Left forelimb (tissue), 1 donor: ENCODE measurements around the gene CLEC4M.
"Not testable (repeated sequence)": the region's sequence is repeated elsewhere in the genome, so short reads cannot be mapped to it uniquely, and the experiment has no call there.

Source experiments
- DNase-seq: peaks from one replicate; pipeline ENCODE4 v3.0.0-alpha.2; 2018; ENCODE audit warnings: low spot score

Gene CLEC4M

GRCh38 chr19:7773841-7774240 is 10.8 kb downstream of the CLEC4M start:
- DNase-seq = no peak

- DNase-seq = no peak
Measured at GRCh38 chr19:7775761-7776160, 12.7 kb downstream of the CLEC4M start.

- DNase-seq = no peak
Measured at GRCh38 chr19:7778081-7778480, 15.0 kb downstream of the CLEC4M start.

GRCh38 chr19:7779631-7780486 is 16.8 kb downstream of the CLEC4M start:
- DNase-seq = no peak

GRCh38 chr19:7781157-7781556 is 18.1 kb downstream of the CLEC4M start:
- DNase-seq = no peak

- DNase-seq = no peak
Measured at GRCh38 chr19:7783991-7784423, 21.0 kb downstream of the CLEC4M start.

- no peak for DNase-seq
Measured at GRCh38 chr19:7784856-7785255, 21.8 kb downstream of the CLEC4M start.

GRCh38 chr19:7787141-7787540 is 24.1 kb downstream of the CLEC4M start:
- no peak for DNase-seq

GRCh38 chr19:7787602-7788177 is 24.6 kb downstream of the CLEC4M start:
- DNase-seq = no peak

- DNase-seq = no peak
Measured at GRCh38 chr19:7788178-7788932, 25.3 kb downstream of the CLEC4M start.

GRCh38 chr19:7788933-7789323 is 25.9 kb downstream of the CLEC4M start:
- no peak for DNase-seq

- DNase-seq = no peak
Measured at GRCh38 chr19:7789447-7789846, 26.4 kb downstream of the CLEC4M start.

GRCh38 chr19:7790416-7790815 is 27.4 kb downstream of the CLEC4M start:
- no peak for DNase-seq

- no peak for DNase-seq
Measured at GRCh38 chr19:7792281-7792680, 29.2 kb downstream of the CLEC4M start.

- DNase-seq = not testable (repeated sequence)
Measured at GRCh38 chr19:7792701-7793100, 29.7 kb downstream of the CLEC4M start.

GRCh38 chr19:7793493-7793892 is 30.4 kb downstream of the CLEC4M start:
- no peak for DNase-seq

- no peak for DNase-seq
Measured at GRCh38 chr19:7795555-7796161, 32.6 kb downstream of the CLEC4M start.

GRCh38 chr19:7799640-7800355 is 36.8 kb downstream of the CLEC4M start:
- DNase-seq = no peak

GRCh38 chr19:7801020-7801570 is 38.1 kb downstream of the CLEC4M start:
- DNase-seq = no peak

- DNase-seq = no peak
Measured at GRCh38 chr19:7806234-7806633, 43.2 kb downstream of the CLEC4M start.

- no peak for DNase-seq
Measured at GRCh38 chr19:7806876-7807275, 43.8 kb downstream of the CLEC4M start.
